PFSK-1 (cell line): ENCODE measurements around the gene GLP1R.

Experiments used
- FOXP2 ChIP-seq: optimal IDR thresholded peaks from 2 replicates; pipeline ENCODE3; 2011; ENCODE audit warnings: borderline replicate concordance, control low read depth, inconsistent platforms; ENCODE audit not compliant: insufficient read depth; ENCODE audit errors: extremely low read length, extremely low read depth
- POLR2AphosphoS5 ChIP-seq: IDR thresholded peaks from 2 replicates; pipeline ENCODE4 v1.6.1; 2012; ENCODE audit warnings: low read depth, mild to moderate bottlenecking, control low read depth, low read length, moderate library complexity
- REST ChIP-seq, 2 experiments: IDR thresholded peaks; 2 replicates each; pipeline versions ENCODE4 v1.6.1 to v1.8.0; 2011 to 2012; ENCODE audit warnings: low read depth in 2 of 2, low read length in 2 of 2, control low read depth in 1 of 2, inconsistent platforms in 1 of 2, mild to moderate bottlenecking in 1 of 2, moderate library complexity in 1 of 2; ENCODE audit not compliant: insufficient read depth in 1 of 2
- SIN3A ChIP-seq: IDR thresholded peaks from 2 replicates; pipeline ENCODE4 v1.6.1; 2012; ENCODE audit warnings: mild to moderate bottlenecking, low read length, moderate library complexity, borderline replicate concordance; ENCODE audit not compliant: insufficient read depth
- TAF1 ChIP-seq: IDR thresholded peaks from 2 replicates; pipeline ENCODE4 v1.6.1; 2012; ENCODE audit warnings: low read length, control low read depth, borderline replicate concordance; ENCODE audit not compliant: insufficient read depth

GLP1R gene

GRCh38 chr6:39100358-39100757, 51.8 kb downstream of the GLP1R start:
- TF ChIP-seq POLR2AphosphoS5, result no peak
- no peak for TF ChIP-seq TAF1
- TF ChIP-seq REST (IDR thresholded peaks at IDR 0.05; ENCODE audit: insufficient read depth in 1 of 2, low read depth in 2 of 2, low read length in 2 of 2), result no peak
- TF ChIP-seq SIN3A, result no peak
- TF ChIP-seq FOXP2, result no peak

GRCh38 chr6:39102071-39102820, 53.7 kb downstream of the GLP1R start:
- no peak for TF ChIP-seq FOXP2
- TF ChIP-seq POLR2AphosphoS5, result no peak
- no peak for TF ChIP-seq REST (IDR thresholded peaks at IDR 0.05; ENCODE audit: insufficient read depth in 1 of 2, low read depth in 2 of 2, low read length in 2 of 2)
- TF ChIP-seq TAF1, result no peak
- no peak for TF ChIP-seq SIN3A

GRCh38 chr6:39102821-39103136, 54.2 kb downstream of the GLP1R start:
- TF ChIP-seq FOXP2, result no peak
- no peak for TF ChIP-seq POLR2AphosphoS5
- TF ChIP-seq SIN3A, result no peak
- no peak for TF ChIP-seq REST (IDR thresholded peaks at IDR 0.05; ENCODE audit: insufficient read depth in 1 of 2, low read depth in 2 of 2, low read length in 2 of 2)
- no peak for TF ChIP-seq TAF1

- no peak for TF ChIP-seq POLR2AphosphoS5
- no peak for TF ChIP-seq SIN3A
- no peak for TF ChIP-seq TAF1
Observed at GRCh38 chr6:39104528-39104927, 55.9 kb downstream of the GLP1R start.

- no peak for TF ChIP-seq REST (IDR thresholded peaks at IDR 0.05; ENCODE audit: insufficient read depth in 1 of 2, low read depth in 2 of 2, low read length in 2 of 2)
- TF ChIP-seq POLR2AphosphoS5, result no peak
- TF ChIP-seq SIN3A, result no peak
- no peak for TF ChIP-seq TAF1
- no peak for TF ChIP-seq FOXP2
Observed at GRCh38 chr6:39107034-39107433, 58.5 kb downstream of the GLP1R start.
